SK-N-SH (cell line): ENCODE data around the gene ADAMTS3. TPM values are rescaled to one million over a fixed set of nuclear protein-coding genes. Genes with fewer than 3 reads are reported as not detected.

Experiments used
- CTCF ChIA-PET: fragments of 300-600, 350-600 bp; formaldehyde crosslinking; extraction: SDS; loops from one replicate; lab custom pipeline; 2021; lab: Yijun Ruan, JAX
- POLR2A ChIA-PET: fragments of 350-600 bp; sonication (Branson Sonifier 250); formaldehyde crosslinking; extraction: SDS; loops from one replicate; lab custom pipeline; 2020; ENCODE audit warnings: antibody characterized with exemption, inconsistent platforms; lab: Yijun Ruan, JAX
- DNase-seq: peaks from one replicate; pipeline ENCODE4 v3.0.0; 2012
- H2AFZ ChIP-seq: fragments of 200-600 bp; sonication (generic); 2 replicates; pipeline ENCODE4 v1.8.1; 2016; ENCODE audit warnings: antibody characterized with exemption, mild to moderate bottlenecking, low read depth
- H3F3A ChIP-seq: fragments of 200-600 bp; sonication (generic); replicated peaks from 2 replicates; pipeline ENCODE3; 2016; ENCODE audit warnings: antibody characterized with exemption, mild to moderate bottlenecking; ENCODE audit not compliant: insufficient read depth
- H3K27ac ChIP-seq, 2 experiments: fragments of 200-500 bp in 1 of 2; fragments of 200-600 bp in 1 of 2; sonication (Bioruptor generic) in 1 of 2; sonication (generic), shearing (Covaris generic) in 1 of 2; 2 replicates each; pipeline versions ENCODE4 v1.5.1 to v1.6.1; 2014 to 2016; ENCODE audit warnings: low read depth in 2 of 2, inconsistent platforms in 1 of 2, low read length in 1 of 2, mild to moderate bottlenecking in 1 of 2, mixed read lengths in 1 of 2
- H3K27me3 ChIP-seq: fragments of 200-600 bp; sonication (generic), shearing (Covaris generic); 2 replicates; pipeline ENCODE4 v1.6.1; 2016; ENCODE audit warnings: mixed run types; ENCODE audit not compliant: insufficient read depth
- H3K36me3 ChIP-seq, 2 experiments: fragments of 200-500 bp in 1 of 2; fragments of 200-600 bp in 1 of 2; sonication (Bioruptor generic) in 1 of 2; sonication (generic) in 1 of 2; replicated peaks in 1 of 2; 2 replicates each; pipeline versions ENCODE3 to v1.5.1; 2014 to 2016; ENCODE audit warnings: low read length in 1 of 2, mild to moderate bottlenecking in 1 of 2; ENCODE audit not compliant: insufficient read depth in 2 of 2, control insufficient read depth in 1 of 2
- H3K4me1 ChIP-seq, 2 experiments: fragments of 200-500 bp in 1 of 2; fragments of 200-600 bp in 1 of 2; sonication (Bioruptor generic) in 1 of 2; sonication (generic), shearing (Covaris generic) in 1 of 2; 2 replicates each; pipeline versions ENCODE4 v1.5.1 to v1.6.1; 2014 to 2016; ENCODE audit warnings: low read depth in 1 of 2, low read length in 1 of 2, mixed run types in 1 of 2; ENCODE audit not compliant: insufficient read depth in 2 of 2, control insufficient read depth in 1 of 2
- H3K4me2 ChIP-seq: fragments of 200-600 bp; sonication (generic), shearing (Covaris generic); 2 replicates; pipeline ENCODE4 v1.6.1; 2017; ENCODE audit warnings: mixed run types
- H3K4me3 ChIP-seq, 2 experiments: fragments of 200-500 bp in 1 of 2; fragments of 200-600 bp in 1 of 2; sonication (Bioruptor generic) in 1 of 2; sonication (generic), shearing (Covaris generic) in 1 of 2; 2 replicates each; pipeline versions ENCODE4 v1.5.1 to v1.8.1; 2014 to 2016; ENCODE audit warnings: low read depth in 2 of 2, inconsistent platforms in 1 of 2, low read length in 1 of 2, mild to moderate bottlenecking in 1 of 2, mixed read lengths in 1 of 2, moderate library complexity in 1 of 2
- H3K79me2 ChIP-seq: fragments of 200-600 bp; sonication (generic); 2 replicates; pipeline ENCODE4 v1.8.1; 2017; ENCODE audit warnings: mild to moderate bottlenecking; ENCODE audit not compliant: insufficient read depth
- H3K9ac ChIP-seq: fragments of 200-600 bp; sonication (generic); 2 replicates; pipeline ENCODE4 v1.6.1; 2017; ENCODE audit warnings: mixed run types
- H3K9me2 ChIP-seq: fragments of 200-600 bp; sonication (generic); 2 replicates; pipeline ENCODE4 v1.6.1; 2017; ENCODE audit warnings: mixed run types
- H3K9me3 ChIP-seq: fragments of 200-600 bp; sonication (generic); 2 replicates; pipeline ENCODE4 v1.6.1; 2017; ENCODE audit warnings: mixed run types, mild to moderate bottlenecking, moderate library complexity
- H4K20me1 ChIP-seq: fragments of 200-600 bp; sonication (generic); 2 replicates; pipeline ENCODE4 v1.6.1; 2017; ENCODE audit warnings: mild to moderate bottlenecking, mixed run types; ENCODE audit not compliant: insufficient read depth
- CHD2 ChIP-seq: fragments of 150-350 bp; IDR thresholded peaks from 2 replicates; pipeline ENCODE4 v1.6.1; 2018; ENCODE audit warnings: low read length; ENCODE audit not compliant: partially characterized antibody
- ELF1 ChIP-seq: IDR thresholded peaks from 2 replicates; pipeline ENCODE4 v1.4.0; 2012
- EZH2phosphoT487 ChIP-seq: fragments of 200-600 bp; sonication (generic); IDR thresholded peaks from 2 replicates; pipeline ENCODE4 v1.6.1; 2017; ENCODE audit warnings: low read depth, mixed run types, mild to moderate bottlenecking, antibody characterized with exemption, moderate library complexity, borderline replicate concordance
- FOXJ3 ChIP-seq: sonication (generic); formaldehyde crosslinking; IDR thresholded peaks from 2 replicates; pipeline ENCODE4 v1.5.1; 2020; ENCODE audit warnings: mild to moderate bottlenecking, missing genetic modification reagents
- JUND ChIP-seq: IDR thresholded peaks from 2 replicates; pipeline ENCODE4 v1.4.0; 2012
- MEF2A ChIP-seq: IDR thresholded peaks from 2 replicates; pipeline ENCODE4 v1.4.0; 2012; ENCODE audit warnings: low read depth, borderline replicate concordance
- NFIC ChIP-seq: IDR thresholded peaks from 2 replicates; pipeline ENCODE4 v1.4.0; 2012; ENCODE audit warnings: borderline replicate concordance
- NRF1 ChIP-seq: IDR thresholded peaks from 2 replicates; pipeline ENCODE4 v1.6.1; 2012; ENCODE audit warnings: low read depth, mild to moderate bottlenecking, low read length
- RAD21 ChIP-seq: IDR thresholded peaks from 2 replicates; pipeline ENCODE4 v1.6.1; 2012; ENCODE audit warnings: mild to moderate bottlenecking, low read length
- RCOR1 ChIP-seq: fragments of 150-350 bp; IDR thresholded peaks from 2 replicates; pipeline ENCODE4 v1.6.1; 2017; ENCODE audit warnings: antibody characterized with exemption, low read length
- SMC3 ChIP-seq: IDR thresholded peaks from 2 replicates; pipeline ENCODE4 v1.6.1; 2012; ENCODE audit warnings: low read depth, low read length, improper control_type of control experiment
- TCF12 ChIP-seq: IDR thresholded peaks from 2 replicates; pipeline ENCODE4 v1.4.0; 2012
- TEAD4 ChIP-seq: IDR thresholded peaks from 2 replicates; pipeline ENCODE4 v1.4.0; 2012; ENCODE audit warnings: mild to moderate bottlenecking, borderline replicate concordance; ENCODE audit not compliant: insufficient read depth
- WGBS: methylation state at CpG from one replicate; pipeline ENCODE4 v1.1.6; 2017; ENCODE audit warnings: low lambda C conversion rate; 5-methylcytosine and 5-hydroxymethylcytosine counted together
- polyA plus RNA-seq, 3 experiments: library from polyadenylated mRNA; depleted of rRNA; stranded (reverse); fragments of >200 nt; gene quantifications; 2 replicates each; pipeline ENCODE4 v1.2.3, GENCODE V29; 2012
- TF ChIP-seq, protein P1 (sequence below): IDR thresholded peaks from 2 replicates; pipeline ENCODE4; 2012
- TF ChIP-seq, protein P2 (sequence below): IDR thresholded peaks from 2 replicates; pipeline ENCODE4 v1.6.1; 2012; ENCODE audit warnings: mild to moderate bottlenecking, low read depth, low read length, moderate library complexity
- TF ChIP-seq, protein P3 (sequence below): IDR thresholded peaks from 2 replicates; pipeline ENCODE4 v1.4.0; 2012; ENCODE audit warnings: low read depth
- TF ChIP-seq, protein P4 (sequence below): fragments of 150-350 bp; IDR thresholded peaks from 2 replicates; pipeline ENCODE4 v1.6.1; 2017; ENCODE audit warnings: antibody characterized with exemption, low read length, low read depth, borderline replicate concordance

Gene ADAMTS3
- polyA plus RNA-seq, 1 of the 3 experiments (the other 2 are of a cell fraction) = 0.99 TPM

DNA sequence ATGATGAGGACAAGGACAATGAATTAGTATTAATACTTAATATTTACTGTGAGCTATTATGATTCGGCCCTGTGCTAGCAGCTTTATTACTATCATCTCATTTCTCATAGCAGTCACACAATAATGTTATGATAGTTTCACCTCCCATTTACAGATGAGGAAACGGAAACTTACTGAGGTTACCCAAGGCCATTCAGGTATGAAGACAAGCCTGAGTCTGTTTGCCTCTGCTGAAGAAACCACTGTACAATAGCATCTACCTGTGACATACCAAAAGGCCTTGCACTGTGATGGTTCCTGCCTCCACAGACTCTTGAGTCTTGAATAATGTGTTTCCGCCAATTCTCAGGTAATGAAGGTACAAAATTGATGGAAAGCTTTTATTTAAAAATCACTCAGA is 288.8 kb downstream of the ADAMTS3 start (continued):
- TF ChIP-seq, protein P1, sequence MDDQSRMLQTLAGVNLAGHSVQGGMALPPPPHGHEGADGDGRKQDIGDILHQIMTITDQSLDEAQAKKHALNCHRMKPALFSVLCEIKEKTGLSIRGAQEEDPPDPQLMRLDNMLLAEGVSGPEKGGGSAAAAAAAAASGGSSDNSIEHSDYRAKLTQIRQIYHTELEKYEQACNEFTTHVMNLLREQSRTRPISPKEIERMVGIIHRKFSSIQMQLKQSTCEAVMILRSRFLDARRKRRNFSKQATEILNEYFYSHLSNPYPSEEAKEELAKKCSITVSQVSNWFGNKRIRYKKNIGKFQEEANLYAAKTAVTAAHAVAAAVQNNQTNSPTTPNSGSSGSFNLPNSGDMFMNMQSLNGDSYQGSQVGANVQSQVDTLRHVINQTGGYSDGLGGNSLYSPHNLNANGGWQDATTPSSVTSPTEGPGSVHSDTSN = no peak
- TF ChIP-seq RCOR1 (no peak), TEAD4 (no peak), SMC3 (no peak)

DNA sequence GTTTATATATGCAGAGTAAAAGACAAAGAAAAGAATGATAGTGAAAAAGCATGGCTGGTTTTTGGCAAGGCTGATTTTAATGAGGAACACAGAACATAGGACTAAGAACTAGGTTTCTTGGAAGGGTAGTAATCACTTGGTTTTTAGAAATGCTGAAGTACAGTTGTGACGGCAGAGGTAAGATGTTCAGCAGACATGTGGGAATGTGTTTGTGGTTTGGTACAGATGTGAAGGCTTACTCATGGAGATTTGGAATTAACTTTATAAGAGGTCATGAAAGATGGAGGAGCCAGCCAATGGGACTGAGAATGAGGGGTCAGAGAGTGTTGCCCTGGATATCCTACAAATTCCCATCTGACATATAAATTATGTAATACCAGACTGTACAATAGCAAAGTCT is 293.6 kb downstream of the ADAMTS3 start:
- no peak overlapping the region for H3K27ac ChIP-seq
- H3K36me3 ChIP-seq = no peaks in the 10 kb centered on the region
- no peaks in the 10 kb centered on the region for H3K79me2 ChIP-seq
- no peaks in the 10 kb centered on the region for H3K9me2 ChIP-seq
- WGBS = 78% methylated on average over 1 of the region's 1 CpG
- H3K4me3 ChIP-seq = no peak overlapping the region
- TF ChIP-seq FOXJ3 (CRISPR knock-in tag) (no peak), JUND (no peak)
- TF ChIP-seq, protein P2, sequence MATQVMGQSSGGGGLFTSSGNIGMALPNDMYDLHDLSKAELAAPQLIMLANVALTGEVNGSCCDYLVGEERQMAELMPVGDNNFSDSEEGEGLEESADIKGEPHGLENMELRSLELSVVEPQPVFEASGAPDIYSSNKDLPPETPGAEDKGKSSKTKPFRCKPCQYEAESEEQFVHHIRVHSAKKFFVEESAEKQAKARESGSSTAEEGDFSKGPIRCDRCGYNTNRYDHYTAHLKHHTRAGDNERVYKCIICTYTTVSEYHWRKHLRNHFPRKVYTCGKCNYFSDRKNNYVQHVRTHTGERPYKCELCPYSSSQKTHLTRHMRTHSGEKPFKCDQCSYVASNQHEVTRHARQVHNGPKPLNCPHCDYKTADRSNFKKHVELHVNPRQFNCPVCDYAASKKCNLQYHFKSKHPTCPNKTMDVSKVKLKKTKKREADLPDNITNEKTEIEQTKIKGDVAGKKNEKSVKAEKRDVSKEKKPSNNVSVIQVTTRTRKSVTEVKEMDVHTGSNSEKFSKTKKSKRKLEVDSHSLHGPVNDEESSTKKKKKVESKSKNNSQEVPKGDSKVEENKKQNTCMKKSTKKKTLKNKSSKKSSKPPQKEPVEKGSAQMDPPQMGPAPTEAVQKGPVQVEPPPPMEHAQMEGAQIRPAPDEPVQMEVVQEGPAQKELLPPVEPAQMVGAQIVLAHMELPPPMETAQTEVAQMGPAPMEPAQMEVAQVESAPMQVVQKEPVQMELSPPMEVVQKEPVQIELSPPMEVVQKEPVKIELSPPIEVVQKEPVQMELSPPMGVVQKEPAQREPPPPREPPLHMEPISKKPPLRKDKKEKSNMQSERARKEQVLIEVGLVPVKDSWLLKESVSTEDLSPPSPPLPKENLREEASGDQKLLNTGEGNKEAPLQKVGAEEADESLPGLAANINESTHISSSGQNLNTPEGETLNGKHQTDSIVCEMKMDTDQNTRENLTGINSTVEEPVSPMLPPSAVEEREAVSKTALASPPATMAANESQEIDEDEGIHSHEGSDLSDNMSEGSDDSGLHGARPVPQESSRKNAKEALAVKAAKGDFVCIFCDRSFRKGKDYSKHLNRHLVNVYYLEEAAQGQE = no peak
- H3K4me1 ChIP-seq = no peaks in the 10 kb centered on the region
- H2AFZ ChIP-seq = no peak overlapping the region
- H4K20me1 ChIP-seq = no peaks in the 10 kb centered on the region
- no peak for DNase-seq
- no peaks in the 10 kb centered on the region for H3F3A ChIP-seq
- H3K9ac ChIP-seq = no peak overlapping the region
- no peak overlapping the region for H3K4me2 ChIP-seq
- H3K27me3 ChIP-seq = no peaks in the 10 kb centered on the region
- POLR2A ChIA-PET = no interaction called here
- H3K9me3 ChIP-seq = no peaks in the 10 kb centered on the region
- CTCF ChIA-PET = no interaction called here

DNA sequence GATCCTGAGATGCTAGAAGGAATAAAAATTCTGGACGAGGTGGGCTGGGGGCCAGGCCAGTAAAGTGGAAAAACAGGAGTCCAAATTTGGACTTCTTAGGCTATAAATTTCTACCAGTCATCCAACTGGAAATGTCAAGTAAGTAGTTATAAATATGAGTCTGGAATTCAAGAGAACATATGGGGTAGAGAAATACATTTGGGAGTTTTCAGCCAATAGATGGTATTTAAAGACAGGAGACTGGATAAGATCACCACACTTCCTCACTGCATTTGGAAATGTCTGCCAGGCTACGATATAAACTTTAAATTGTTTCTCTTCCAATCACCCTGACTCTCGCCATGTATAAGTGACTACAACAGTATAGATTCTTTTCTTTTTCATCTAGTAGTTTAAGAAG is 294.8 kb downstream of the ADAMTS3 start:
- H3K27ac ChIP-seq = no peak overlapping the region
- no peak for DNase-seq
- no peaks in the 10 kb centered on the region for H3F3A ChIP-seq
- no peaks in the 10 kb centered on the region for H3K9me2 ChIP-seq
- WGBS = 4% methylated on average over 3 of the region's 3 CpGs
- ChIA-PET POLR2A (no interaction called here), CTCF (interaction anchor here (3.3 kb wide), 1 partner anchor 21 kb away, joined by 10 read pairs; no protein-coding TSS in a partner anchor)
- no peaks in the 10 kb centered on the region for H3K4me1 ChIP-seq
- no peak for TF ChIP-seq EZH2phosphoT487
- no peak for TF ChIP-seq NRF1
- TF ChIP-seq TCF12 = no peak
- no peak for TF ChIP-seq MEF2A
- no peak for TF ChIP-seq ELF1
- no peak for TF ChIP-seq NFIC
- no peak for TF ChIP-seq RAD21
- TF ChIP-seq, protein P3, sequence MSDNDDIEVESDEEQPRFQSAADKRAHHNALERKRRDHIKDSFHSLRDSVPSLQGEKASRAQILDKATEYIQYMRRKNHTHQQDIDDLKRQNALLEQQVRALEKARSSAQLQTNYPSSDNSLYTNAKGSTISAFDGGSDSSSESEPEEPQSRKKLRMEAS = no peak
- TF ChIP-seq, protein P4, sequence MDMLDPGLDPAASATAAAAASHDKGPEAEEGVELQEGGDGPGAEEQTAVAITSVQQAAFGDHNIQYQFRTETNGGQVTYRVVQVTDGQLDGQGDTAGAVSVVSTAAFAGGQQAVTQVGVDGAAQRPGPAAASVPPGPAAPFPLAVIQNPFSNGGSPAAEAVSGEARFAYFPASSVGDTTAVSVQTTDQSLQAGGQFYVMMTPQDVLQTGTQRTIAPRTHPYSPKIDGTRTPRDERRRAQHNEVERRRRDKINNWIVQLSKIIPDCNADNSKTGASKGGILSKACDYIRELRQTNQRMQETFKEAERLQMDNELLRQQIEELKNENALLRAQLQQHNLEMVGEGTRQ = no peak
- TF ChIP-seq SMC3 = no peak
- no peak for TF ChIP-seq CHD2
- TF ChIP-seq, protein P2 = no peak
- no peaks in the 10 kb centered on the region for H3K9me3 ChIP-seq
- no peak overlapping the region for H3K9ac ChIP-seq
- no peak overlapping the region for H2AFZ ChIP-seq
- H4K20me1 ChIP-seq = no peaks in the 10 kb centered on the region
- H3K79me2 ChIP-seq = no peaks in the 10 kb centered on the region
- H3K27me3 ChIP-seq = no peaks in the 10 kb centered on the region
- H3K4me2 ChIP-seq = no peak overlapping the region
- no peaks in the 10 kb centered on the region for H3K36me3 ChIP-seq
- no peak overlapping the region for H3K4me3 ChIP-seq
